ENCODE data around the gene SLCO1A2. TPM values are rescaled to one million over a fixed set of nuclear protein-coding genes. Genes with fewer than 3 reads are reported as not detected.

SLCO1A2 gene
- total RNA-seq, 1 donor from 2014 or later, result 23.9 TPM

DNA sequence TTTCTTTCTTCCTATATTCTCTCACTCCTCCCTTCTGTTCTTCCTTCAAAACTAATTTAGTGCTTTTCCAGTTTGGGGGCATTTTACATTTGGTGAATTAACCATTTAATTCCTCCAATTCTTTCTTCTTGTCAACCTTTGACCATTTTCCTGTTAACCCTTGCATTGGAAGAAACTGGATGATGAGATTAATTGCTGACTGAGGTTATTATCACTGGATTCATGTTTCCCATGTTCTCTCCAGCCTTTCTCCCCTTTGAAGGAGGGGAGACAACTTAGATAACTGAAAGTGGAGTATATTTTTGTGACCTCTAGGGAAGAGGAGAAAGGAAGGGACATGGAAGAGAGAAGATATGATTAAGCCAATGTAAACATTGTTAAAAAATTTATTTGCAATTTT lies 70.5 kb downstream of the SLCO1A2 start:
- Mint-ChIP-seq H3K27ac (no peak overlapping the region), H3K27me3 (ENCODE audit: insufficient read depth, low read depth) (no peaks in the 10 kb centered on the region), H3K36me3 (no peaks in the 10 kb centered on the region), H3K4me1 (no peaks in the 10 kb centered on the region), H3K4me3 (no peak overlapping the region), H3K9me3 (no peaks in the 10 kb centered on the region)
- no peak for TF ChIP-seq EZH2 (IDR thresholded peaks at IDR 0.05)
- TF ChIP-seq, protein P1, sequence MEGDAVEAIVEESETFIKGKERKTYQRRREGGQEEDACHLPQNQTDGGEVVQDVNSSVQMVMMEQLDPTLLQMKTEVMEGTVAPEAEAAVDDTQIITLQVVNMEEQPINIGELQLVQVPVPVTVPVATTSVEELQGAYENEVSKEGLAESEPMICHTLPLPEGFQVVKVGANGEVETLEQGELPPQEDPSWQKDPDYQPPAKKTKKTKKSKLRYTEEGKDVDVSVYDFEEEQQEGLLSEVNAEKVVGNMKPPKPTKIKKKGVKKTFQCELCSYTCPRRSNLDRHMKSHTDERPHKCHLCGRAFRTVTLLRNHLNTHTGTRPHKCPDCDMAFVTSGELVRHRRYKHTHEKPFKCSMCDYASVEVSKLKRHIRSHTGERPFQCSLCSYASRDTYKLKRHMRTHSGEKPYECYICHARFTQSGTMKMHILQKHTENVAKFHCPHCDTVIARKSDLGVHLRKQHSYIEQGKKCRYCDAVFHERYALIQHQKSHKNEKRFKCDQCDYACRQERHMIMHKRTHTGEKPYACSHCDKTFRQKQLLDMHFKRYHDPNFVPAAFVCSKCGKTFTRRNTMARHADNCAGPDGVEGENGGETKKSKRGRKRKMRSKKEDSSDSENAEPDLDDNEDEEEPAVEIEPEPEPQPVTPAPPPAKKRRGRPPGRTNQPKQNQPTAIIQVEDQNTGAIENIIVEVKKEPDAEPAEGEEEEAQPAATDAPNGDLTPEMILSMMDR (IDR thresholded peaks at IDR 0.05), result no peak
- H3K27me3 ChIP-seq, result no peaks in the 10 kb centered on the region
- H2AFZ ChIP-seq (replicated peaks), result no peak overlapping the region
- H3F3A ChIP-seq (ENCODE audit: low read depth), result no peaks in the 10 kb centered on the region
- no peak for DNase-seq (ENCODE audit: low spot score)
- H3K4me3 ChIP-seq, result no peak overlapping the region
- H4K20me1 ChIP-seq (ENCODE audit: low read depth), result no peaks in the 10 kb centered on the region
- no peaks in the 10 kb centered on the region for H3K79me2 ChIP-seq (ENCODE audit: low read depth)
- no peak overlapping the region for H3K4me2 ChIP-seq
- H3K4me1 ChIP-seq, result no peaks in the 10 kb centered on the region
- H3K36me3 ChIP-seq, result no peaks in the 10 kb centered on the region
- H3K9me3 ChIP-seq (ENCODE audit: low read depth), result peaks cover 5% of the 10 kb centered on the region
- H3K27ac ChIP-seq, result no peak overlapping the region
- no peak overlapping the region for H3K9ac ChIP-seq

DNA sequence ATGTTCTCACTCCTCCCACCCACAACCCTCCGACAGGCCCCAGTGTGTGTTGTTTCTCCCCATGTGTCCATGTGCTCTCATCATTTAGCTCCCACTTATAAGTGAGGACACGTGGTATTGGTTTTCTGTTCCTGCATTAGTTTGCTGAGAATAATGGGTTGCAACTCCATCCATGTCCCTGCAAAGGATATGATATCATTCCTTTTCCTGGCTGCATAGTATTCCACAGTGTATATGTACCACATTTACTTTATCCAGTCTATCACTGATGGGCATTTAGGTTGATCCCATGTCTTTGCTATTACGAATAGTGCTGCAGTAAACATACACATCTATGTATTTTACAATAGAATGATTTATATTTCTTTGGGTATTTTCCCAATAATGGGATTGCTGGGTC lies 77.5 kb downstream of the SLCO1A2 start:
- no peaks in the 10 kb centered on the region for H3K9me3 ChIP-seq (ENCODE audit: low read depth)
- no peak for TF ChIP-seq EZH2 (IDR thresholded peaks at IDR 0.05)
- no peak for TF ChIP-seq EZH2phosphoT487 (IDR thresholded peaks at IDR 0.05)
- TF ChIP-seq, protein P1 (IDR thresholded peaks at IDR 0.05), result no peak

DNA sequence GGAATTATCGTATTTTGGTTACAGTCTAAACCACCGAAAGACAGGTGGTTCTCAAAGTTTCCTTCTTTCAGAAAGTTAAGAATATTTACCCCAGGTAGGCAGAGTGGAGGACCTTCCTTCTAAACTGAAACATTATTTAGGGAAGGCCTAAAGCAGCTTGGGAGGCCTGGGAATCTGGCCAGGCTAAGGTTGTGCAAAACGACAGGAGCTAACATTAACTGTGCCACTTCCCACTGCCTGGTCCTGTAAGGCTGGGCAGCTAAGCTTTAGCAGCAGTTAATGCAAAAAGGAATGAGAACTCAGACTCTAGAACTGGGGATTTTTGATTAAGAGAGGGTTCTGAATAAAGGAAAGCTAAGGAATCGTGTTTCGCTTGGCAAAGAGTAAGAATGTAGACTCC lies 82.6 kb downstream of the SLCO1A2 start:
- Histone ChIP-seq H3K27me3 (no peaks in the 10 kb centered on the region), H4K20me1 (ENCODE audit: low read depth) (no peaks in the 10 kb centered on the region), H3K9ac (no peak overlapping the region), H3K4me2 (no peak overlapping the region), H2AFZ (replicated peaks) (no peak overlapping the region), H3K9me3 (ENCODE audit: low read depth) (no peaks in the 10 kb centered on the region), H3K4me1 (no peaks in the 10 kb centered on the region), H3K4me3 (no peak overlapping the region), H3K79me2 (ENCODE audit: low read depth) (no peaks in the 10 kb centered on the region), H3K36me3 (no peaks in the 10 kb centered on the region), H3F3A (ENCODE audit: low read depth) (no peaks in the 10 kb centered on the region), H3K27ac (no peak overlapping the region)
- H3K27ac Mint-ChIP-seq, result no peak overlapping the region
- H3K4me3 Mint-ChIP-seq, result no peak overlapping the region
- no peak for DNase-seq (ENCODE audit: low spot score)
- no peaks in the 10 kb centered on the region for H3K9me3 Mint-ChIP-seq
- H3K36me3 Mint-ChIP-seq, result no peaks in the 10 kb centered on the region
- H3K27me3 Mint-ChIP-seq (ENCODE audit: insufficient read depth, low read depth), result peaks cover 2% of the 10 kb centered on the region
- H3K4me1 Mint-ChIP-seq, result no peaks in the 10 kb centered on the region
- TF ChIP-seq EZH2phosphoT487 (IDR thresholded peaks at IDR 0.05), result no peak
- no peak for TF ChIP-seq EZH2 (IDR thresholded peaks at IDR 0.05)
- TF ChIP-seq, protein P1 (IDR thresholded peaks at IDR 0.05), result no peak

More for the DNA sequence above, 77.5 kb downstream of the SLCO1A2 start:
- Histone ChIP-seq H3K4me3 (no peak overlapping the region), H3K27ac (no peak overlapping the region), H3K27me3 (no peaks in the 10 kb centered on the region), H3K4me2 (no peak overlapping the region), H3K36me3 (no peaks in the 10 kb centered on the region), H4K20me1 (ENCODE audit: low read depth) (no peaks in the 10 kb centered on the region), H3K9ac (no peak overlapping the region), H3K79me2 (ENCODE audit: low read depth) (no peaks in the 10 kb centered on the region), H3K4me1 (no peaks in the 10 kb centered on the region), H2AFZ (replicated peaks) (no peak overlapping the region), H3F3A (ENCODE audit: low read depth) (no peaks in the 10 kb centered on the region)
- DNase-seq (ENCODE audit: low spot score), result no peak
- H3K9me3 Mint-ChIP-seq, result no peaks in the 10 kb centered on the region
- no peaks in the 10 kb centered on the region for H3K27me3 Mint-ChIP-seq (ENCODE audit: insufficient read depth, low read depth)
- no peak overlapping the region for H3K4me3 Mint-ChIP-seq
- H3K36me3 Mint-ChIP-seq, result no peaks in the 10 kb centered on the region
- no peaks in the 10 kb centered on the region for H3K4me1 Mint-ChIP-seq
- H3K27ac Mint-ChIP-seq, result no peak overlapping the region

All from neural progenitor cell (in vitro differentiated cells).